Measurements from ENCODE around the gene UGT1A8. TPM values are rescaled to one million over a fixed set of nuclear protein-coding genes. Genes with fewer than 3 reads are reported as not detected.

Gene UGT1A8
- total and polyA plus RNA-seq, 2 donors (not counting 3 experiments of a cell fraction or from before 2014, with no cell fraction given), result not detected

GRCh38 chr2:233658610-233659009 is 41.2 kb downstream of the UGT1A8 start:
- BruUV-seq (replicated peaks), result no TSS peak
- no peak overlapping the region for H2AFZ ChIP-seq (ENCODE audit: low read depth, low read length)
- no peaks in the 10 kb centered on the region for H3K36me3 ChIP-seq (ENCODE audit: control insufficient read depth in 2 of 2, extremely low read depth in 1 of 2, insufficient read depth in 2 of 2, low read length in 2 of 2)
- H3K27me3 ChIP-seq (ENCODE audit: control insufficient read depth in 2 of 2, insufficient read depth in 2 of 2, low read length in 2 of 2), result peaks cover 0 to 3% of the 10 kb centered on the region in 2 experiments
- H3K27ac ChIP-seq (ENCODE audit: insufficient read depth, low read depth, low read length), result no peak overlapping the region
- no peaks in the 10 kb centered on the region for H3K9me1 ChIP-seq (replicated peaks; ENCODE audit: control insufficient read depth, extremely low read depth, insufficient read depth, low read length)
- dilution Hi-C loops (cut with MboI; ENCODE audit: extremely low pct_ligation_motif_present, low sequenced_read_pairs) (no loop called here), intact Hi-C loops (cut with micrococcal nuclease) (no loop called here)
- ChIA-PET POLR2A (no interaction called here), CTCF (no interaction called here)
- TF ChIP-seq POLR2A (IDR thresholded peaks at IDR 0.05; ENCODE audit: low read depth, low read length) (no peak), GATA2 (IDR thresholded peaks at IDR 0.05; ENCODE audit: insufficient read depth, insufficient read length, low read depth, low read length) (no peak), CTCF (IDR thresholded peaks at IDR 0.05; ENCODE audit: extremely low read depth in 1 of 2, insufficient read depth in 1 of 2, low read depth in 1 of 2, low read length in 2 of 2) (no peak), MYC (IDR thresholded peaks at IDR 0.05; ENCODE audit: low read depth, low read length) (no peak), EZH2 (IDR thresholded peaks at IDR 0.05; ENCODE audit: borderline replicate concordance, low read depth, low read length, severe bottlenecking) (no peak), FOS (IDR thresholded peaks at IDR 0.05; ENCODE audit: borderline replicate concordance, insufficient read depth, low read length) (no peak), POLR2AphosphoS5 (IDR thresholded peaks at IDR 0.05; ENCODE audit: insufficient read depth, low read depth, low read length) (no peak), JUN (IDR thresholded peaks at IDR 0.05; ENCODE audit: borderline replicate concordance, insufficient read depth, insufficient read length, low read depth) (no peak)
- TF ChIP-seq, protein P1, sequence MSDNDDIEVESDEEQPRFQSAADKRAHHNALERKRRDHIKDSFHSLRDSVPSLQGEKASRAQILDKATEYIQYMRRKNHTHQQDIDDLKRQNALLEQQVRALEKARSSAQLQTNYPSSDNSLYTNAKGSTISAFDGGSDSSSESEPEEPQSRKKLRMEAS (IDR thresholded peaks at IDR 0.05; ENCODE audit: insufficient read depth, insufficient read length), result no peak
- H3K9ac ChIP-seq (replicated peaks; ENCODE audit: extremely low read depth, insufficient read depth, low read length), result no peak overlapping the region
- H3K4me3 ChIP-seq (replicated peaks in 1 of 3; ENCODE audit: insufficient read depth in 1 of 3, low read depth in 1 of 3, low read length in 3 of 3), result no peak overlapping the region
- DNase-seq (ENCODE audit: low read depth, low spot score), result no peak
- H3K9me3 ChIP-seq (replicated peaks; ENCODE audit: control insufficient read depth, insufficient read depth, low read length), result no peaks in the 10 kb centered on the region
- H3K4me1 ChIP-seq (ENCODE audit: control insufficient read depth, extremely low read depth, insufficient read depth, low read length), result no peaks in the 10 kb centered on the region
- H3K79me2 ChIP-seq (ENCODE audit: control insufficient read depth, insufficient read depth, low read length), result no peaks in the 10 kb centered on the region
- no peak for FAIRE-seq
- no peak overlapping the region for H3K4me2 ChIP-seq (ENCODE audit: insufficient read depth, low read length)
- H4K20me1 ChIP-seq (replicated peaks; ENCODE audit: control insufficient read depth, extremely low read depth, insufficient read depth, low read length), result no peaks in the 10 kb centered on the region

All from endothelial cell of umbilical vein (primary cell).